ENCODE measurements around the gene PXK.

Gene PXK

DNA sequence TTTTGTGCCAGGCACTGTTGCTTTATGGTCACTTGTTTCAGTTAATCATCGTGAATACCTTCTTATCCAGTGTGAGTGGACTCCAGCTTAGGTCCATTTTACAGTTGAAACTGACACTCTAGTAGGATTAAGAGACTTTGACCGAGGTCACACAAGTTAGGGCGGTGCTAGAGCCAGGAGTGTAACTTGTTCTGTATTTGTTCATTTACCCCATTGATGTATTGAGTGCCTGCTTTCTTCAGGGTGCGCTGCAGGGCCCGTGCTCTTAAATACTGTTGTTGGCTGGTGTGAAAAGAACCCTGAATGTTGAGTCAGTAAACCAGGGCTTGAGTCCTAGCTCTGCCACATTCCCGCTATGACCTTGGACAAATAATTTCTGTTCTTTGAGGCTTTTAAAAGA lies 85.5 kb downstream of the PXK start:
- no peaks in the 10 kb centered on the region for H4K20me1 ChIP-seq (ENCODE audit: insufficient read depth)
- H3K79me2 ChIP-seq (ENCODE audit: insufficient read depth, low read depth), result no peaks in the 10 kb centered on the region
- TF ChIP-seq, protein P1, sequence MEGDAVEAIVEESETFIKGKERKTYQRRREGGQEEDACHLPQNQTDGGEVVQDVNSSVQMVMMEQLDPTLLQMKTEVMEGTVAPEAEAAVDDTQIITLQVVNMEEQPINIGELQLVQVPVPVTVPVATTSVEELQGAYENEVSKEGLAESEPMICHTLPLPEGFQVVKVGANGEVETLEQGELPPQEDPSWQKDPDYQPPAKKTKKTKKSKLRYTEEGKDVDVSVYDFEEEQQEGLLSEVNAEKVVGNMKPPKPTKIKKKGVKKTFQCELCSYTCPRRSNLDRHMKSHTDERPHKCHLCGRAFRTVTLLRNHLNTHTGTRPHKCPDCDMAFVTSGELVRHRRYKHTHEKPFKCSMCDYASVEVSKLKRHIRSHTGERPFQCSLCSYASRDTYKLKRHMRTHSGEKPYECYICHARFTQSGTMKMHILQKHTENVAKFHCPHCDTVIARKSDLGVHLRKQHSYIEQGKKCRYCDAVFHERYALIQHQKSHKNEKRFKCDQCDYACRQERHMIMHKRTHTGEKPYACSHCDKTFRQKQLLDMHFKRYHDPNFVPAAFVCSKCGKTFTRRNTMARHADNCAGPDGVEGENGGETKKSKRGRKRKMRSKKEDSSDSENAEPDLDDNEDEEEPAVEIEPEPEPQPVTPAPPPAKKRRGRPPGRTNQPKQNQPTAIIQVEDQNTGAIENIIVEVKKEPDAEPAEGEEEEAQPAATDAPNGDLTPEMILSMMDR (conservative IDR thresholded peaks at IDR 0.05; ENCODE audit: low read depth, low read length), result no peak
- no peak overlapping the region for H3K4me2 ChIP-seq
- H3K27me3 ChIP-seq (ENCODE audit: insufficient read depth, low read depth), result no peaks in the 10 kb centered on the region
- no peak overlapping the region for H2AFZ ChIP-seq (ENCODE audit: low read depth)
- H3K4me3 ChIP-seq (IDR thresholded peaks at IDR 0.05; ENCODE audit: insufficient read depth, low read depth, low read length), result no peak overlapping the region
- H3K27ac ChIP-seq, result no peak overlapping the region
- no peaks in the 10 kb centered on the region for H3K36me3 ChIP-seq (ENCODE audit: insufficient read depth)
- H3K4me1 ChIP-seq (ENCODE audit: low read depth, poor library complexity, severe bottlenecking), result no peaks in the 10 kb centered on the region
- H3K9ac ChIP-seq, result no peak overlapping the region

DNA sequence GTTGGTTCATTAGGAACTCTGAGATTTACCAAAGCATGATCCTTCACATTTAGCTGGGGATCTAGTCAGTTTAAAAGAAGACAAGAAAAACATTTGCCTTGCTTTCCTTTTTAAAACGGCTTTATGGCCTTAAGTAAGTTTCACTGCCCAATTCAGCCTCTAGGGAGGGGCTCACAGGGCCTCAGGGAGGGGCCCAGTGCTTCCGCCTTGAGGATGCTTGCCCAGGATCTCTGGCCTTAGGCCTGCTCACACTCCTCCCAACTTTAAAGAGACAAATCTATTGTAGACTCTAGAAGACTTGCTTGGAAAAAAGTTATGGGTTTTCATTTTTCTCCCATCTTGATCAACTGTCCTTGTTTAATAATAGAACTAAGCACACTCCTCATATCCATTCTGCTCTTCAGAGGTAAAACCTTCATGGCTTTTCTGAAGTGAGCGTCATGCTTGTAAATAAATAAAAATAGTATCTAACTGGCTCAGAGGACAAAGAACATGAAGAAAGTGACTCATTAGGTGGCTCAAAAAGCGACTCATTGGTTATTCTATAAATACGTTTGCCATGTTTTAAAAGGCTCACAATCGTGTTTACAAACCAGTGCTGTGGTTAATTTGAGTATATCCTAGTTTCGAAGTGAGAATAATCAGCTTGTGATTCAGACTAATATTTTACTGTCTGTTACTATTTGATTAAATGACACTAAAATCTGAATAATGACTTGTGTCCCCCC lies 87.3 kb downstream of the PXK start:
- H3K27ac ChIP-seq, result no peak overlapping the region
- H3K4me3 ChIP-seq (IDR thresholded peaks at IDR 0.05; ENCODE audit: insufficient read depth, low read depth, low read length), result no peak overlapping the region
- no peak overlapping the region for H3K4me2 ChIP-seq
- no peak overlapping the region for H3K9ac ChIP-seq
- no peaks in the 10 kb centered on the region for H4K20me1 ChIP-seq (ENCODE audit: insufficient read depth)
- H2AFZ ChIP-seq (ENCODE audit: low read depth), result no peak overlapping the region
- H3K27me3 ChIP-seq (ENCODE audit: insufficient read depth, low read depth), result no peaks in the 10 kb centered on the region
- TF ChIP-seq, protein P1 (conservative IDR thresholded peaks at IDR 0.05; ENCODE audit: low read depth, low read length), result no peak
- H3K4me1 ChIP-seq (ENCODE audit: low read depth, poor library complexity, severe bottlenecking), result no peaks in the 10 kb centered on the region
- H3K36me3 ChIP-seq (ENCODE audit: insufficient read depth), result no peaks in the 10 kb centered on the region
- no peaks in the 10 kb centered on the region for H3K79me2 ChIP-seq (ENCODE audit: insufficient read depth, low read depth)

DNA sequence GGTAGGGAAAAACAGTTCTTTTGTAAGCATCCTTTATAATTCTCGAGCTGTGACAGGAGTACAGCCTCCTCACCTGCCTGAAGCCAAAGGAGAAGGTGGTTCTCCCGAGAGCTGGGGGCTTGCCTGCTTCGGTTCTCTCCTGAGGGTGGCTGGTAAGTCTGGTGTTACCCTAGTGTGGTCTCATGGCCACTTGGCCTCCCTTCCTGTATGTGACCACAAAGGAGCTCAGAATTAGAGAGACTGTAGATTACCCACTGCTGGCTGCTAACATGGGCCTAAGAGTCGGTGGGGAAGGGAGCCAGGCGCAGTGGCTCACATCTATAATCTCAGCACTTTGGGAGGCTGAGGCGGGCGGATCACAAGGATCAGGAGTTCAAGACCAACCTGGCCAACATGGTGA lies 88.3 kb downstream of the PXK start:
- no peaks in the 10 kb centered on the region for H3K4me1 ChIP-seq (ENCODE audit: low read depth, poor library complexity, severe bottlenecking)
- H3K36me3 ChIP-seq (ENCODE audit: insufficient read depth), result no peaks in the 10 kb centered on the region

DNA sequence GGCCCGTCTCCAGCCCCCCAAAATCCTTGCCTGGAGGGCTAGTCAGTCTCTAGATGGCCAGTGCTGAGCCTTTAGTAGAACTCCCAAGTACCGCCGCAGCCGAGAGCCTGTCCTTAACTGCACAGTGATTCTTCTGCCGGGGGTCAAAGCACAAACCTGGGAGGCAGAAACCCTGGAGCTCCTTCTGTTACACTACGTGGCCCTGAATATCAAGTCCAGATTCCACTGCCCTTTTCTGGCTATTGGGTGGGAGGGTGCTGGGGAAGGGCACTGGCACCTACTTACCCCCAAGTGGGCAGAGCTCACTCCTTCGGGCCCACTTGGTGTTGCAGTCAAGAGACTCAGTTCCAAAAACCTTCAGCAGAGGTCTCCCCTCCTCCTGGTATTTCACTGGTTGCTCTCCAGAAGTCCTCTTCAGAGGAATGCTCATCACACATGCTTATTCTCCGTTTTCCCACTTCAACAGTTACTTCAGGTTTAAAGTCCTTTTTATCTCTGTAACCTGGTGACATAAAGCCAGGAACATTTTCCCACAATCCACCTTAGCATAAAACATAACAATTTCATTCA lies 90.1 kb downstream of the PXK start:
- no peaks in the 10 kb centered on the region for H3K4me1 ChIP-seq (ENCODE audit: low read depth, poor library complexity, severe bottlenecking)
- H3K4me3 ChIP-seq (IDR thresholded peaks at IDR 0.05; ENCODE audit: insufficient read depth, low read depth, low read length), result no peak overlapping the region
- no peak overlapping the region for H3K9ac ChIP-seq
- no peak overlapping the region for H3K4me2 ChIP-seq
- H4K20me1 ChIP-seq (ENCODE audit: insufficient read depth), result no peaks in the 10 kb centered on the region
- H3K27ac ChIP-seq, result no peak overlapping the region
- no peaks in the 10 kb centered on the region for H3K27me3 ChIP-seq (ENCODE audit: insufficient read depth, low read depth)
- no peaks in the 10 kb centered on the region for H3K36me3 ChIP-seq (ENCODE audit: insufficient read depth)
- H2AFZ ChIP-seq (ENCODE audit: low read depth), result no peak overlapping the region
- H3K79me2 ChIP-seq (ENCODE audit: insufficient read depth, low read depth), result no peaks in the 10 kb centered on the region
- TF ChIP-seq, protein P1 (conservative IDR thresholded peaks at IDR 0.05; ENCODE audit: low read depth, low read length), result no peak

More for the DNA sequence above, 88.3 kb downstream of the PXK start:
- H3K27me3 ChIP-seq (ENCODE audit: insufficient read depth, low read depth), result no peaks in the 10 kb centered on the region
- H4K20me1 ChIP-seq (ENCODE audit: insufficient read depth), result no peaks in the 10 kb centered on the region
- H3K4me3 ChIP-seq (IDR thresholded peaks at IDR 0.05; ENCODE audit: insufficient read depth, low read depth, low read length), result no peak overlapping the region
- H3K27ac ChIP-seq, result no peak overlapping the region
- no peak overlapping the region for H2AFZ ChIP-seq (ENCODE audit: low read depth)
- H3K79me2 ChIP-seq (ENCODE audit: insufficient read depth, low read depth), result no peaks in the 10 kb centered on the region
- TF ChIP-seq, protein P1 (conservative IDR thresholded peaks at IDR 0.05; ENCODE audit: low read depth, low read length), result no peak
- H3K4me2 ChIP-seq, result no peak overlapping the region
- no peak overlapping the region for H3K9ac ChIP-seq

All from KMS-11 (cell line).